Astrocyte (in vitro differentiated cells and primary cell): Measurements from ENCODE around the gene IL31.

Experiments used
- CTCF ChIP-seq: IDR thresholded peaks from 2 replicates; pipeline ENCODE4 v1.5.1; 2011; ENCODE audit warnings: low read depth, mild to moderate bottlenecking, inconsistent platforms, low read length, moderate library complexity; ENCODE audit not compliant: insufficient read depth
- EZH2 ChIP-seq: IDR thresholded peaks from 2 replicates; pipeline ENCODE4 v1.6.1; 2012; ENCODE audit warnings: mild to moderate bottlenecking, low read length, inconsistent platforms; ENCODE audit not compliant: insufficient read depth

DNA sequence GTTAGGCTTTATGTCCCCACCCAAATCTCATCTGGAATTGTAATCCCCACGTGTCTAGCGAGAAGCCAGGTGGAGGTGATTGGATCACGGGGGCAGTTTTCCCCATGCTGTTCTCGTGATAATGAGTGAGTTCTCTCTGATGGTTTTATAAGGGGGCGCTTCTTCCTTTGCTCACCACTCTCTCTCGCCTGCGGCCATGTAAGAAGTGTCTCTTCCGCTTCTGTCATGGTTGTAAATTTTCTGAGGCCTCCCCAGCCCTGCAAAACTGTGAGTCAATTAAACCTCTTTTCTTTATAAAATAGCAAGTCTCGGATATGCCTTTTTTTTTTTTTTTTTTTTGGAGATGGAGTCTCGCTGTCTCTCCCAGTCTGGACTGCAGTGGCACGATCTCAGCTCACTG is 13.3 kb downstream of the IL31 start:
- no peak for TF ChIP-seq CTCF
- TF ChIP-seq EZH2: no peak
